OCI-LY7 (cell line): ENCODE data around the gene CSH1.

Source experiments
- EZH2phosphoT487 ChIP-seq: fragments of 200-600 bp; sonication (generic); IDR thresholded peaks from 2 replicates; pipeline ENCODE4 v1.6.1; 2018; ENCODE audit warnings: low read depth, borderline replicate concordance, mild to moderate bottlenecking, mixed run types, antibody characterized with exemption, low read length, moderate library complexity, mixed read lengths
- TF ChIP-seq, protein P1 (sequence below): fragments of 200-600 bp; sonication (generic); conservative IDR thresholded peaks from 2 replicates; pipeline ENCODE4 v1.5.1; 2014; ENCODE audit warnings: mild to moderate bottlenecking, antibody characterized with exemption, low read length, moderate library complexity, mixed read lengths

DNA sequence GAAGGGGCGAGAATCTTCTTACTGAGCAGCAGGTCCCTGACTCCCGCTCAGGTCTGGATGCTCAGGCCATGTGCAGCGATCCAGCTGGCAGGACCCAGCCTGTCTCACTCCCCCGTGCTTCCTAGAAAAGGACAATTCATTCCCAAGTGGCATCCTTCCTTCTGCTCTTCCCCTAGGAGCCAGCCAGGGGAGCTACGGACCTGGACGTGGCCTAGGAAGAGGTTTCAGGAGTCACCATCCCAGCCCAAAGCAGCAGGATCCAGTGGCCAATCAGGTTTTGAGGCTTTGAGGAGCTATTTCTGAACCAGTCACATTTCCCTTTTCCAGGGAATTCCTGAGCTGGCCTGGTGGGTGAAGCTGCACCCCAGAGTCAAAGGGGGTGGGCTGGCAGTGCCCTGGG, 43.5 kb upstream of the CSH1 start:
- TF ChIP-seq, protein P1, sequence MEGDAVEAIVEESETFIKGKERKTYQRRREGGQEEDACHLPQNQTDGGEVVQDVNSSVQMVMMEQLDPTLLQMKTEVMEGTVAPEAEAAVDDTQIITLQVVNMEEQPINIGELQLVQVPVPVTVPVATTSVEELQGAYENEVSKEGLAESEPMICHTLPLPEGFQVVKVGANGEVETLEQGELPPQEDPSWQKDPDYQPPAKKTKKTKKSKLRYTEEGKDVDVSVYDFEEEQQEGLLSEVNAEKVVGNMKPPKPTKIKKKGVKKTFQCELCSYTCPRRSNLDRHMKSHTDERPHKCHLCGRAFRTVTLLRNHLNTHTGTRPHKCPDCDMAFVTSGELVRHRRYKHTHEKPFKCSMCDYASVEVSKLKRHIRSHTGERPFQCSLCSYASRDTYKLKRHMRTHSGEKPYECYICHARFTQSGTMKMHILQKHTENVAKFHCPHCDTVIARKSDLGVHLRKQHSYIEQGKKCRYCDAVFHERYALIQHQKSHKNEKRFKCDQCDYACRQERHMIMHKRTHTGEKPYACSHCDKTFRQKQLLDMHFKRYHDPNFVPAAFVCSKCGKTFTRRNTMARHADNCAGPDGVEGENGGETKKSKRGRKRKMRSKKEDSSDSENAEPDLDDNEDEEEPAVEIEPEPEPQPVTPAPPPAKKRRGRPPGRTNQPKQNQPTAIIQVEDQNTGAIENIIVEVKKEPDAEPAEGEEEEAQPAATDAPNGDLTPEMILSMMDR = no peak
- TF ChIP-seq EZH2phosphoT487 = no peak
